Endothelial cell of umbilical vein (primary cell): ENCODE measurements around the gene PLXDC2. TPM values are rescaled to one million over a fixed set of nuclear protein-coding genes. Genes with fewer than 3 reads are reported as not detected.

Experiments
- BruUV-seq: library from RNA; stranded (reverse); fragments of 400-500 nt; replicated peaks from 2 replicates; lab custom pipeline; 2021; lab: Mats Ljungman, UMichigan
- CTCF ChIA-PET: fragments of 300-600, 350-600 bp; sonication (Branson Sonifier 250); formaldehyde crosslinking; loops from one replicate; lab custom pipeline; 2021; ENCODE audit warnings: antibody characterized with exemption, inconsistent platforms; lab: Charles Lee
- POLR2A ChIA-PET: fragments of 300-600, 350-600 bp; sonication (Branson Sonifier 250); formaldehyde crosslinking; loops from one replicate; lab custom pipeline; 2021; ENCODE audit warnings: antibody characterized with exemption, inconsistent platforms; lab: Charles Lee
- DNase-seq: peaks from one replicate; pipeline ENCODE4 v3.0.0-alpha.2; 2011; ENCODE audit warnings: low read depth, low spot score
- FAIRE-seq: peaks from 2 replicates; lab custom pipeline; 2011; peaks lifted over from hg19 to GRCh38; lab: Jason Lieb, UNC
- H2AFZ ChIP-seq: 2 replicates; pipeline ENCODE4 v1.6.0; 2012; ENCODE audit warnings: low read depth, low read length, control low read depth, inconsistent platforms
- H3K27ac ChIP-seq: 2 replicates; pipeline ENCODE4 v1.5.1; 2011; ENCODE audit warnings: low read depth, mild to moderate bottlenecking, control low read depth, low read length, moderate library complexity; ENCODE audit not compliant: insufficient read depth
- H3K27me3 ChIP-seq, 2 experiments: 2 replicates each; pipeline versions ENCODE4 v1.6.0 to v1.6.1; 2011; ENCODE audit warnings: low read length in 2 of 2, mixed read lengths in 1 of 2; ENCODE audit not compliant: control insufficient read depth in 2 of 2, insufficient read depth in 2 of 2
- H3K36me3 ChIP-seq, 2 experiments: 2 replicates in 1 of 2; 3 replicates in 1 of 2; pipeline ENCODE4 v1.5.1; 2011; ENCODE audit warnings: low read length in 2 of 2, mild to moderate bottlenecking in 1 of 2, moderate library complexity in 1 of 2; ENCODE audit not compliant: control insufficient read depth in 2 of 2, insufficient read depth in 2 of 2; ENCODE audit errors: extremely low read depth in 1 of 2
- H3K4me1 ChIP-seq: 3 replicates; pipeline ENCODE4 v1.5.1; 2011; ENCODE audit warnings: mild to moderate bottlenecking, low read length; ENCODE audit not compliant: control insufficient read depth, insufficient read depth; ENCODE audit errors: extremely low read depth
- H3K4me2 ChIP-seq: 2 replicates; pipeline ENCODE4 v1.6.1; 2011; ENCODE audit warnings: low read length, control low read depth, mixed read lengths; ENCODE audit not compliant: insufficient read depth
- H3K4me3 ChIP-seq, 3 experiments: fragments of 200-600 bp in 1 of 3; sonication (generic), shearing (Covaris generic) in 1 of 3; replicated peaks in 1 of 3; 2 replicates each; pipeline ENCODE4 v1.5.1; 2011 to 2016; ENCODE audit warnings: control low read depth in 3 of 3, low read length in 3 of 3, mild to moderate bottlenecking in 2 of 3, inconsistent platforms in 1 of 3, low read depth in 1 of 3, moderate library complexity in 1 of 3; ENCODE audit not compliant: insufficient read depth in 1 of 3
- H3K79me2 ChIP-seq: 2 replicates; pipeline ENCODE4 v1.6.0; 2012; ENCODE audit warnings: low read length, inconsistent platforms; ENCODE audit not compliant: control insufficient read depth, insufficient read depth
- H3K9ac ChIP-seq: replicated peaks from 2 replicates; pipeline ENCODE3; 2011; ENCODE audit warnings: low read length, control low read depth; ENCODE audit not compliant: insufficient read depth; ENCODE audit errors: extremely low read depth
- H3K9me1 ChIP-seq: replicated peaks from 3 replicates; pipeline ENCODE4 v1.6.0; 2011; ENCODE audit warnings: mild to moderate bottlenecking, low read length; ENCODE audit not compliant: control insufficient read depth, insufficient read depth; ENCODE audit errors: extremely low read depth
- H3K9me3 ChIP-seq: replicated peaks from 2 replicates; pipeline ENCODE4 v1.5.1; 2012; ENCODE audit warnings: low read length, inconsistent platforms; ENCODE audit not compliant: control insufficient read depth, insufficient read depth
- H4K20me1 ChIP-seq: replicated peaks from 2 replicates; pipeline ENCODE3; 2011; ENCODE audit warnings: mild to moderate bottlenecking, low read length; ENCODE audit not compliant: control insufficient read depth, insufficient read depth; ENCODE audit errors: extremely low read depth
- CTCF ChIP-seq, 2 donors: IDR thresholded peaks; 1 replicate in 1 of 2; 2 replicates in 1 of 2; pipeline ENCODE4 v1.5.1; 2011; ENCODE audit warnings: low read length in 2 of 2, mild to moderate bottlenecking in 2 of 2, moderate library complexity in 2 of 2, control low read depth in 1 of 2, inconsistent platforms in 1 of 2, low read depth in 1 of 2; ENCODE audit not compliant: insufficient read depth in 1 of 2; ENCODE audit errors: extremely low read depth in 1 of 2
- EZH2 ChIP-seq: IDR thresholded peaks from 2 replicates; pipeline ENCODE4 v1.6.1; 2012; ENCODE audit warnings: borderline replicate concordance, low read depth, mild to moderate bottlenecking, moderate library complexity, low read length, inconsistent platforms; ENCODE audit not compliant: severe bottlenecking
- FOS ChIP-seq: IDR thresholded peaks from 2 replicates; pipeline ENCODE4 v1.6.1; 2011; ENCODE audit warnings: mild to moderate bottlenecking, low read length, moderate library complexity, borderline replicate concordance; ENCODE audit not compliant: insufficient read depth
- GATA2 ChIP-seq: IDR thresholded peaks from 2 replicates; pipeline ENCODE4 v1.7.0; 2011; ENCODE audit warnings: low read depth, mild to moderate bottlenecking, moderate library complexity, mixed read lengths, low read length; ENCODE audit not compliant: insufficient read length, insufficient read depth
- JUN ChIP-seq: IDR thresholded peaks from 2 replicates; pipeline ENCODE4 v1.6.1; 2011; ENCODE audit warnings: borderline replicate concordance, low read depth; ENCODE audit not compliant: insufficient read length, insufficient read depth
- MAX ChIP-seq: IDR thresholded peaks from 2 replicates; pipeline ENCODE4 v1.6.1; 2011; ENCODE audit not compliant: insufficient read depth, insufficient read length
- MYC ChIP-seq: IDR thresholded peaks from one replicate; pipeline ENCODE4 v1.6.1; 2011; ENCODE audit warnings: mild to moderate bottlenecking, low read depth, low read length
- POLR2A ChIP-seq: IDR thresholded peaks from 2 replicates; pipeline ENCODE4 v1.6.1; 2012; ENCODE audit warnings: low read depth, mild to moderate bottlenecking, control low read depth, low read length
- POLR2AphosphoS5 ChIP-seq: IDR thresholded peaks from 2 replicates; pipeline ENCODE4 v1.6.1; 2012; ENCODE audit warnings: low read depth, mild to moderate bottlenecking, control low read depth, low read length, moderate library complexity; ENCODE audit not compliant: insufficient read depth
- dilution Hi-C: fragments of 300-500 bp; cut with MboI; formaldehyde crosslinking; loops from one replicate; pipeline ENCODE4 v1.15.0; 2019; ENCODE audit warnings: low sequenced_read_pairs; ENCODE audit not compliant: extremely low pct_ligation_motif_present
- intact Hi-C: fragments of 100-400 bp; cut with micrococcal nuclease; formaldehyde crosslinking; loops from one replicate; pipeline ENCODE4 v1.10.0; 2022
- polyA plus RNA-seq, 4 experiments: library from polyadenylated mRNA; depleted of rRNA in 3 of 4; stranded (reverse) in 3 of 4; unstranded in 1 of 4; fragments of >200 nt; gene quantifications; 2 replicates each; pipeline versions ENCODE4 v1.2.1 to v1.2.3, GENCODE V29; 2011 to 2012; ENCODE audit warnings: missing spikeins in 1 of 4
- total RNA-seq: library from RNA; stranded (reverse); gene quantifications from 2 replicates; pipeline ENCODE4 v1.2.3, GENCODE V29; 2021

PLXDC2 gene
- total and polyA plus RNA-seq, 2 donors (not counting 3 experiments of a cell fraction or from before 2014, with no cell fraction given) = 0.32 to 1.2 TPM

- Histone ChIP-seq H3K4me2 (no peak overlapping the region), H2AFZ (no peak overlapping the region), H3K9me1 (no peaks in the 10 kb centered on the region), H3K36me3 (no peaks in the 10 kb centered on the region), H3K9ac (no peak overlapping the region), H3K4me1 (no peaks in the 10 kb centered on the region), H3K9me3 (no peaks in the 10 kb centered on the region), H4K20me1 (no peaks in the 10 kb centered on the region), H3K27ac (no peak overlapping the region), H3K79me2 (no peaks in the 10 kb centered on the region), H3K4me3 (no peak overlapping the region), H3K27me3 (no peaks in the 10 kb centered on the region)
- CTCF ChIA-PET = no interaction called here
- DNase-seq (no peak), FAIRE-seq (no peak)
- intact Hi-C loops = no loop called here
- dilution Hi-C loops = no loop called here
- no peak for TF ChIP-seq EZH2
- no peak for TF ChIP-seq FOS
- no peak for TF ChIP-seq MYC
- TF ChIP-seq POLR2A = no peak
- TF ChIP-seq MAX = no peak
- TF ChIP-seq POLR2AphosphoS5 = no peak
- TF ChIP-seq JUN = no peak
- no peak for TF ChIP-seq GATA2
- TF ChIP-seq CTCF (IDR thresholded peaks at IDR 0.05; ENCODE audit: extremely low read depth in 1 of 2, insufficient read depth in 1 of 2, low read depth in 1 of 2, low read length in 2 of 2) = no peak
- POLR2A ChIA-PET = no interaction called here
- BruUV-seq = no TSS peak
Observed at GRCh38 chr10:20007426-20007825, 191.2 kb downstream of the PLXDC2 start.
